HG03432 (cell line): ENCODE measurements around the gene SCRN2.

ENCODE experiments used
- ATAC-seq: cut with Tn5 transposase; IDR thresholded peaks from one replicate; pipeline ENCODE4 v1.9.1; 2021; ENCODE audit warnings: mild to moderate bottlenecking, moderate library complexity; ENCODE audit not compliant: unreplicated experiment

SCRN2 gene

DNA sequence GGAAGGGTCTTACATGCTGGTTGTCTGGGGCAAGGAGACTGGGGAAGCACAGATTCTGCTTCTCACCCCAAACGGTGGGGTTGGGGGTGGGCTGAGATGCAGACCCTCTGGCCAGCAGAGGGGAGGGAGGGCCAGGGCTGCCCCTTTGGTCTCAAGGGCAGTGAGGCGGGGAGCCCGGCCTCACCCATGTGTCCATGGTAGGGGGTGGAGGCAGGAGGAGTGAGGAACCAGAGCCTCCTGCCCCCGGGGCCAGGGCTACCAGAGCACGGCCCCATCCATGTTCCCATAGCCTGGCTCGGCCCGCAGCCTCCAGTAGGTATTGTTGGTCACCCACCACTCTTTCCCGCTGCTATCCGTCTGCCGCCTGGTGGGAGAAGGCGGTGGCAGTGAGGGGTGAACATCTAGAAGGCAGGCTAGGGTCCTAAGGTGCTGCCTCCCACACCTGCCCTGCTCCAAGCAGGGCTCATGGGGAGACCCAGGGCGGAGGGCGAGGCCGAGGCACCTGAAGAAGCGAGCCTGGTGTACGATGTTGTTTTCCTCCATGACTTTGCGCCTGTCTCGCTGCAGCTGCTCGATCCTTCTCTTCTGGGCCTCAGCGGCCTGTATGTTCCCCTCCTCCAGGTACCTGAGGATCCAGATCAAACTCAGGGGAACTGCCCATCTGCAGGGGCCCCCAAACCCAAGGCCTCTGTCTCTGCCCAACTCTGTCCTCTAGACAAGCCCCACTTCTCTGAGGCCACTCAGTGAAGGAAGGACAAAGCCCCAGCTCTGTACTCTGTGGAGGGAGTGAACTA lies 32.8 kb downstream of the SCRN2 start:
- no peak for ATAC-seq

GRCh38 chr17:47807421-47807820 lies 33.7 kb downstream of the SCRN2 start:
- no peak for ATAC-seq

- no peak for ATAC-seq
Measured at GRCh38 chr17:47806913-47807255, 34.2 kb downstream of the SCRN2 start.

GRCh38 chr17:47806026-47806912 lies 34.8 kb downstream of the SCRN2 start:
- ATAC-seq, result no peak

DNA sequence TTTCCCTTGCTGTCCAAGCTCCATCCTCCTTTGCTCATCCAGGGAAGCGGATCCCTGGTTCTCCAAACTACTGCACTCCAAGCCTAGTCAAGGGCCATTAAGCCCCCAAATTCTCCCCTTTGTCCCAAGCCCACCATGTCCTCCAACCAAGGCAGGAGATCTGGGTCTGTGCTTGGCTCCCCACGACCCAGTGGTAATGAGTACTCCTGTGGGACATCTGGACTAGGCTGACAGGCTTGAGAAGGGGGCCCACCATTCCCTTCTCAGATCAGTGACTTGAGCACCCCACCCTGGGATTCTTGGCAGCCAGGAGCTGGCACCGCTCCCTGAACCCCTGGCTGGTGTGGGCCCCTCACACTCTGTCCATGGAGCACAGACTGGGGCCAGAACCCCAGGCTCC lies 36.6 kb downstream of the SCRN2 start:
- ATAC-seq, result no peak

- ATAC-seq, result no peak
Measured at GRCh38 chr17:47803751-47804150, 37.3 kb downstream of the SCRN2 start.

DNA sequence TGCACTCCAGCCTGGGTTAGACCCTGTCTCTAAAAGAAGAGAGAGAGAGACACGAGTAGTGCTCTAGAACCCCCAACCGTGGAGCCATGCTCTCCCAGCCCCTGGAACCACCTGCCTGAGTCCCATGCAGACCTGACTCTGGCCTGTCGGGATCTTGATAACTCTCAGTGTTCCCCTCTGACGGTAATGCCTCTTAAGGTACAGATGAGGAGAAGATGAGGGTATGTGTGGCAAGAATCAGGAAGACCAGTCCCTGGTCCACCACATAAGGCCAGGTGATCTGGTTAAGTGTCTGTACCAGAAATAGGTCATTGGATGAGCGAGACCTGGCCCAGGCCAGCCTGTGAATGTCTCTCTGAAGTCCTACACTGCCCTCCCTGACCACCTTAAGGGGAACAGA lies 37.9 kb downstream of the SCRN2 start:
- no peak for ATAC-seq

GRCh38 chr17:47802341-47803022 lies 38.6 kb downstream of the SCRN2 start:
- no peak for ATAC-seq

DNA sequence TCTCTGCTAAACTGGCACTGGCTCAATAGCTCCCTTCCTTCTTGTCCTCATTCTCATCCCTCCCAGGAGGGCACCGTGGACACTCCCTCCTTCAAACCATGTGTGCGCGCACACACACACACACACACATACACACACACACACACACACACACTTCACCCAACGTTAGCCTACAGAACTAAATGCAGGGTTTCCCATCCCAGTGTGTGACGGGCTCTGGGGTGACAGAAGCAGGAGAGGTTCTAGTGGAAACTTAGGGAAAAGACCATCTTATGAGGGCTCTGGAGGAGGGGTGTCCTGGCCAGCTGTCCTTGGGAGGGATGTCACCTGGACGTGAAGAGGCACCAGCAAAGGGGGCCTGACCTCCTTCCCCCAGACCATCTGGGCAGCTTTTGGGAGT lies 39.2 kb downstream of the SCRN2 start:
- no peak for ATAC-seq

GRCh38 chr17:47801176-47801765 lies 39.8 kb downstream of the SCRN2 start:
- no peak for ATAC-seq

DNA sequence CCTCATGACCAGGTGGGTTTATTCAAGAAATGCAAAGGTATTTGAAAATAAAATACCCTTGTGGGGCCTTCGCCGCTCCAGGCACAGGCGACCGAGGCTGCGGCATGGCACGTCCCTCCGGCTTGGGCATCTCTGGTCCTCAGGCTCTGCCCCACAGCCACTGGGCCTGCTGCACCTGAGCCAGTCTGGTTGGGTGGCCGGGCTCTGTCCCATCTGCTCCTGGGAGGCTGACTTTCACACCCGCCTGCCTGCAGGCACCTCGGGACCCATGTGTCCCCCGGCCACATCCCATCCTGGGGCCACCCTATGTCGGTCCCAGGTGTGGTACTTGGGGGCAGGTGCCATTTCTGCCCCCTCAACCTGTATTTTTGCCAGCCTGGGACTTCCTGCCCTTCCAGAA lies 40.4 kb downstream of the SCRN2 start:
- ATAC-seq, result no peak

GRCh38 chr17:47797797-47798196 lies 43.3 kb downstream of the SCRN2 start:
- ATAC-seq, result no peak

DNA sequence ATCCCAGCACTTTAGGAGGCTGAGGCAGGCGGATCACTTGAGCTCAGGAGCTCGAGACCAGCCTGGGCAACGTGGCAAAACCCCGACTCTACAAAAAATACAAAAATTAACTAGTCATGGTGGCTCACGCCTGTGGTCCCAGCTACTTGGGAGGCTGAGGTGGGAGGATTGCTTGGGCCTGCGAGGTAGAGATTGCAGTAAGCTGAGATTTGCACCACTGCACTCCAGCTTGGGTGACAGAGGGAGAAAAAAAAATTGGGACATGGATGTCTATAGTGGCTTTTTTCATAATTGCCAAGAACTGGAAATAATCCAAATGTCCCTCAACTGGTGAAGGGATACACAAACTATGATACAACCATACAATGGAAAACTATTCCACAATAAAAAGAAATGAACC lies 48.1 kb downstream of the SCRN2 start:
- no peak for ATAC-seq

DNA sequence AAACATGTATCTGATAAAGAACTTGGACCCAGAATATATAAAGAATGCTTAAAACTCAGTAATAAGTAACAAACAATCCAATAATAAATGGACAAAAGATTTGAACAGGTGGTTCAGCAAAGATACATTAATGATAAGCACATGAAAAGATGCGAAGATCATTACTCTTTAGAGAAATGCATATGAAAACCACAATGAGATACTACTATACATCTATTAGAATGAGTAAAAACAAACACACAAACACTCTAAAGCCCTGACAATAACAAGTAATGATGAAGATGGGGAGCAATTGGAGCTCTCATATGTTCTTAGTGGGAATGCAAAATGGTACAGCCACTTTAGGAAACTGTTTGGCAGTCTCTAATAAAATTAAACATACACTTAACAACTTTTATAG lies 48.6 kb downstream of the SCRN2 start:
- ATAC-seq, result no peak

GRCh38 chr17:47791025-47791424 lies 50.0 kb downstream of the SCRN2 start:
- no peak for ATAC-seq

DNA sequence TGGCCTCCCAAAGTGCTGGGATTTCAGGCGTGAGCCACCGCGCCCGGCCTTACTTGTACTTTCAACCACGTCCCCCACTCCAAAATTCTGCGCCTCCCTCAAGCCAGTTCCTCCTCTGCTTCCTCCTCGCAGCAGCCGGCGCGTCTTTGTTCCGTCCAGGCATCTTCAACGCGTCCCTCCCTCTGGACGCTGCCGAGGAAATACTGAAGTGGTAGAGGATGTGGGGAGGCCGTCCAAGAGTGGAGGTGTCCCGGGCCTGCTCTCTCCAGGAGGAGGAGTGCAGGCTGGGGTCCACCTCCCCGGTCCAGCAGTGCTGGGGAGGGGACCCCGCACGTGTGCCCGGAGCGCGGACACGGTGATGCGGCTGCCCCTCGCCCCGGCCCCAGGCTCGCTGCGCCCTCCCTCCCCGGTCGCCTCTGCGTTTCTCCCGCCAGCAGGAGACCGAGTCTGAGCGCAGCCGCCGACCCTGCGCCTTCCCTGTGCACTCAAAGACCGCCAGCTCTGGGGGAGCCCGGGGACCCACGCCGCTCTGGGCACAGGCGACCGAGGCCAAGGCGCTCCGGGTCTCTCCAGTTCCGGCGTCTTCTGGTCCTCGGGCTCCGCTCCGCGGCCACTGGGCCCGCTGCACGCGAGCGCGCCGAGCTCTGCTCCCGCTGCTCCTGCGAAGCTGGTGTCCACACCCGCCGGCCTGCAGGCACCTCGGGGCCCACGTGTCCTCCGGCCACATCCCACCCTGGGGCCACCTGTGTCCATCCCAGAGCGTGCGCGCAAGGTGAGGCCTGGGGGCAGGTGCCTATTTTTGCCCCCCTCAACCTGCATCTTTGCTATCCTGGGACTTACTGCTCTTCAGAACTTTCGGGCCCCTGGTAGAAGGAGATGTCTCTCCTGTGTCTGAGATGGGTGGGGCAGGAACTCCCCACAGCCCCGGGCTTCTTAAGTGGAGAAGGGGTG lies 51.2 kb downstream of the SCRN2 start:
- no peak for ATAC-seq
